Motor neuron (in vitro differentiated cells): ENCODE results near the gene BAX. TPM values are rescaled to one million over a fixed set of nuclear protein-coding genes. Genes with fewer than 3 reads are reported as not detected.
"Not testable (repeated sequence)": the region's sequence is repeated elsewhere in the genome, so short reads cannot be mapped to it uniquely, and the experiment has no call there.

Experiments
- ATAC-seq, 8 experiments: fragments of 200-7000 bp; cut with Tn5 transposase; replicated peaks in 6 of 8; 2 replicates each; pipeline ENCODE4 v1.8.0; 2021; ENCODE audit warnings: mild to moderate bottlenecking in 8 of 8, moderate library complexity in 8 of 8
- H3K27ac ChIP-seq, 2 donors: fragments of 250-450 bp; sonication (Bioruptor Pico); 2 replicates each; pipeline ENCODE4 v1.9.0; 2021; ENCODE audit warnings: antibody characterized with exemption in 2 of 2, mild to moderate bottlenecking in 2 of 2, moderate library complexity in 1 of 2
- H3K4me1 ChIP-seq, 2 donors: fragments of 250-450 bp; sonication (Bioruptor Pico); replicated peaks in 1 of 2; 2 replicates each; pipeline ENCODE4 v1.6.1; 2021; ENCODE audit warnings: antibody characterized with exemption in 2 of 2, mild to moderate bottlenecking in 2 of 2, moderate library complexity in 1 of 2
- H3K4me3 ChIP-seq, 5 donors: fragments of 250-450 bp; sonication (Bioruptor Pico); 2 replicates each; pipeline ENCODE4 v1.9.0; 2021; ENCODE audit warnings: antibody characterized with exemption in 5 of 5, mild to moderate bottlenecking in 5 of 5, moderate library complexity in 4 of 5
- WGBS, 10 experiments: fragments of 450-650 bp; shearing (Covaris generic); methylation state at CpG; one replicate each; pipeline ENCODE4 v1.0.0; 2022; 5-methylcytosine and 5-hydroxymethylcytosine counted together
- in situ Hi-C, 9 experiments: fragments of 400-800 bp; cut with MboI; loops; one replicate each; pipeline ENCODE4 v1.15.0; 2021; ENCODE audit warnings: low sequenced_read_pairs in 9 of 9, low pct_unique_long_range_greater_than_20kb in 2 of 9; ENCODE audit not compliant: unreplicated experiment in 9 of 9
- total RNA-seq, 8 experiments: library from RNA; unstranded; fragments of 300-600 nt; gene quantifications; 2 replicates each; pipeline versions ENCODE4 v1.2.3 to v1.2.4, GENCODE V29; 2022

Gene BAX
- 100 to 1,000 TPM in 4 of 8 experiments, 10 to 100 TPM in 4; 36.9 to 172 (median 97.8) TPM for total RNA-seq

- in situ Hi-C loops, result loop anchor here in 6 of 9 experiments (25.0 kb wide), 2 partner anchors 167 to 317 kb away; partner anchors contain the start of genes CA11 (in 1 of the 6) and DBP (in 1 of the 6)
- WGBS, 10 experiments, result 0 to 18% (median 0%) methylated on average over 2 to 4 of the region's 71 CpGs; no CpG with 5 or more reads in 3 of the 10 experiments
- ATAC-seq, result peak; percentile 81 to 95 (median 93)
- peak within 1 kb of the TSS; percentile 62 to 94 (median 78) for H3K4me3 ChIP-seq
- H3K4me1 ChIP-seq, result peaks cover 6% of the 10 kb centered on the region in 2 donors
- H3K27ac ChIP-seq, result peak within 1 kb of the TSS; percentile 49 to 83
Measured at GRCh38 chr19:48954595-48955307, at the start of gene BAX. TSS of gene BAX (plus strand) at chr19:48954875. CDS start at chr19:48954929, 54 bp downstream.

GRCh38 chr19:48905664-48906063 lies 49.0 kb upstream of the BAX start:
- no peak for ATAC-seq
- 20 to 100% (median 95%) methylated on average over 1 to 9 of the region's 14 CpGs; no CpG with 5 or more reads in 6 of the 10 experiments for WGBS, 10 experiments
- in situ Hi-C loops, result no loop called here
- Histone ChIP-seq H3K4me1 (peaks cover 5 to 8% of the 10 kb centered on the region in 2 donors), H3K4me3 (no peak overlapping the region), H3K27ac (no peak overlapping the region)

DNA sequence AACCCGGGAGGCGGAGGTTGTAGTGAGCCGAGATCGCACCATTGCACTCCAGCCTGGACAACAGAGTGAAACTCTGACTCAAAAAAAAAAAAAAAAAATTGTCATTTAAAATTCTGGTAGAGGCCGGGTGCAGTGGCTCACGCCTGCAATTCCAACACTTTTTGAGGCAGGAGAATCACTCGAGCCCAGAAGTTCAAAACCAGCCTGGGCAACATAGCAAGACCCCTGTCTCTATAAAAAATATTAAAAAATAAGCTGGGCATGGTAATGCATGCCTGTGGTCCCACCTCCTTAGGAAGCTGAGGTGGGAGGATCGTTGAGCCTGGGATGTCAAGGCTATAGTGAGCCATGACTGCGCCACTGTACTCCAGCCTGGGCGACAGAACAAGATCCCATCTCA lies 48.4 kb upstream of the BAX start:
- WGBS, 10 experiments, result 70 to 100% (median 93%) methylated on average over 2 to 8 of the region's 10 CpGs; no CpG with 5 or more reads in 2 of the 10 experiments
- no peak overlapping the region for H3K27ac ChIP-seq
- in situ Hi-C loops, result no loop called here
- no peak for ATAC-seq
- H3K4me1 ChIP-seq, result peaks cover under 1 to 1% of the 10 kb centered on the region in 2 donors
- no peak overlapping the region for H3K4me3 ChIP-seq

GRCh38 chr19:48907671-48908070 lies 47.0 kb upstream of the BAX start:
- 10 to 94% (median 91%) methylated on average over 2 to 9 of the region's 14 CpGs; no CpG with 5 or more reads in 5 of the 10 experiments for WGBS, 10 experiments
- in situ Hi-C loops, result no loop called here

DNA sequence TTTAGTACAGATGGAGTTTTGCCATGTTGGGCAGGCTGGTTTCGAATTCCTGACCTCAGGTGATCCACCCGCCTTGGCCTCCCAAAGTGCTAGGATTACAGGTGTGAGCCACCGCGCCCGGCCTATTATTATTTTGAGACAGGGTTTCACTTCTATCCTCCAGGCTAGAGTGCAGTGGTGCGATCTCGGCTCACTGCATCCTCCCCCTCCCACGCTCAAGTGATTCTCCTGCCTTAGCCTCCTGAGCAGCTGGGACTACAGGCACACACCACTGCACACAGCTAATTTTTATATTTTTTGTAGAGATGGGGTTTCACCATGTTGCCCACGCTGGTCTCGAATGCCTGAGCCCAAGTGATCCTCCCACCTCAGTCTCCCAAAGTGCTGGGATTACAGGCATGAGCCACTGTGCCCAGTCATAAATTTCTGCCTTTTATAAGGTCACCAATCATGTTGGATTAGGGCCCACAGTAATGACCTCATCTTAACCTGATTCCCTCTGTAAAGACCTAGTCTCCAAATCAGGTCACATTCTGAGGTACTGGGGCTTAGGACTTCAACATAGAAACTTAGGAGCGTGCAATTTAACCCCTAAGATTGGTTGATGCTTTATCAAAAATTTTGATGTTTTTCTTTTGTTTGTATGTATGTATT lies 45.1 kb upstream of the BAX start:
- ATAC-seq, H3K4me3 ChIP-seq, H3K27ac ChIP-seq, H3K4me1 ChIP-seq, in situ Hi-C loops: not testable (repeated sequence)
- WGBS, 10 experiments, result 82 to 100% (median 100%) methylated on average over 1 to 9 of the region's 11 CpGs; no CpG with 5 or more reads in 2 of the 10 experiments

More at GRCh38 chr19:48907671-48908070, 47.0 kb upstream of the BAX start:
- peak in 4 of 8 experiments; percentile 12 to 47 (median 34) for ATAC-seq
- Histone ChIP-seq H3K4me3 (no peak overlapping the region), H3K4me1 (no peaks in the 10 kb centered on the region), H3K27ac (no peak overlapping the region)

DNA sequence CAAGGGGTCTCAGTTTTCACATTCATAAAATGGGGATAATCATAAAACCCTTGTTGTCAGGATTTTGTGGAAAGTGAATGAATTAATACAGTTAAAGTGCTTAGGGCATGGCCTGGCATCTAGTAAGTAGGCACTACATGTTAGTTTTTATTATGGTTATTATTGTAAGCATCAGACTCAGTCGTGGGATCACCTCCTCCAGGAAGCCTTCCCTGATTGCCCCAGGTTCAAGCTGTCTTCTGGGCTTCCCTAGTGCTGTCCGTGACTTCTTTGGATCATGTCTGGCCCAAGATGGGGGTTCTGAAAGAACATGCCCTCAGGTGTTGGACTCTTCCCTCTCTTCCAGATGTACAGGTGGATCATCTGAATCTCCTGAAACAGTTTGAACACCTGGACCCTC lies 43.9 kb upstream of the BAX start:
- WGBS, 10 experiments, result 33 to 93% (median 88%) methylated on average over 1 to 2 of the region's 2 CpGs; no CpG with 5 or more reads in 5 of the 10 experiments
- ATAC-seq, result no peak
- in situ Hi-C loops, result no loop called here
- Histone ChIP-seq H3K4me3 (no peak overlapping the region), H3K4me1 (no peaks in the 10 kb centered on the region), H3K27ac (no peak overlapping the region)

GRCh38 chr19:48913114-48913889 lies 41.4 kb upstream of the BAX start:
- 0 to 100% (median 89%) methylated on average over 1 to 8 of the region's 9 CpGs; no CpG with 5 or more reads in 5 of the 10 experiments for WGBS, 10 experiments
- in situ Hi-C loops, result no loop called here
- no peaks in the 10 kb centered on the region for H3K4me1 ChIP-seq
- peak in 3 of 8 experiments; percentile 58 to 98 (median 84) for ATAC-seq
- H3K4me3 ChIP-seq, result no peak overlapping the region
- H3K27ac ChIP-seq, result no peak overlapping the region

- no peak overlapping the region for H3K4me3 ChIP-seq
- H3K4me1 ChIP-seq, result no peaks in the 10 kb centered on the region
- 90 to 100% (median 100%) methylated on average over 1 to 5 of the region's 8 CpGs; no CpG with 5 or more reads in 3 of the 10 experiments for WGBS, 10 experiments
- in situ Hi-C loops, result no loop called here
- no peak for ATAC-seq
- no peak overlapping the region for H3K27ac ChIP-seq
Measured at GRCh38 chr19:48914181-48914580, 40.5 kb upstream of the BAX start.

DNA sequence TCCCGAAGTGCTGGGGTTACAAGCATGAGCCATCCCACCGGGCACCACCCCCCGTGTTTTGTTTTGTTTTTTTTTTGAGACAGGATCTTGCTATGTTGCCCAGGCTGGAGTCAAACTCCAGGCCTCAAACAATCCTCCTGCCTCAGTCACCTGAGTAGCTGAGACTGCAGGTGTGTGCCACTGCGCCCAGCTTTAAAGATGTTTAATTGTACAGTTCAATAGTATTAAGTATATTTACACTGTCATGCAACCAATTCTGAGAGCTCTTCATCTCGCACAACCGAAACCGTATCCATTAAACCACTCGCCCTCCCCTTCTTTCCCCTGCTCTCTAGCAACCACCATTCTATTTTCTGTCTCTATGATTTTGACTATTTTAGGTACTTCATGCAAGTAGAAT lies 38.9 kb upstream of the BAX start:
- in situ Hi-C loops, result no loop called here
- Histone ChIP-seq H3K27ac (no peak overlapping the region), H3K4me1 (no peaks in the 10 kb centered on the region), H3K4me3 (no peak overlapping the region)
- no peak for ATAC-seq
- WGBS, 10 experiments, result 60 to 95% (median 80%) methylated on average over 3 to 7 of the region's 8 CpGs; no CpG with 5 or more reads in 4 of the 10 experiments

GRCh38 chr19:48918071-48918470 lies 36.6 kb upstream of the BAX start:
- no peak overlapping the region for H3K27ac ChIP-seq
- in situ Hi-C loops, result no loop called here
- ATAC-seq, result peak in 1 of 8 experiments; percentile 2
- H3K4me1 ChIP-seq, result no peaks in the 10 kb centered on the region
- 60 to 92% (median 87%) methylated on average over 1 to 4 of the region's 6 CpGs; no CpG with 5 or more reads in 5 of the 10 experiments for WGBS, 10 experiments
- H3K4me3 ChIP-seq, result no peak overlapping the region

GRCh38 chr19:48918801-48919247 lies 35.9 kb upstream of the BAX start:
- H3K4me3 ChIP-seq, result no peak overlapping the region
- 60 to 89% (median 71%) methylated on average over 1 to 7 of the region's 18 CpGs; no CpG with 5 or more reads in 6 of the 10 experiments for WGBS, 10 experiments
- peak in 7 of 8 experiments; percentile 10 to 79 (median 70) for ATAC-seq
- in situ Hi-C loops, result no loop called here
- H3K4me1 ChIP-seq, result no peaks in the 10 kb centered on the region
- H3K27ac ChIP-seq, result no peak overlapping the region

DNA sequence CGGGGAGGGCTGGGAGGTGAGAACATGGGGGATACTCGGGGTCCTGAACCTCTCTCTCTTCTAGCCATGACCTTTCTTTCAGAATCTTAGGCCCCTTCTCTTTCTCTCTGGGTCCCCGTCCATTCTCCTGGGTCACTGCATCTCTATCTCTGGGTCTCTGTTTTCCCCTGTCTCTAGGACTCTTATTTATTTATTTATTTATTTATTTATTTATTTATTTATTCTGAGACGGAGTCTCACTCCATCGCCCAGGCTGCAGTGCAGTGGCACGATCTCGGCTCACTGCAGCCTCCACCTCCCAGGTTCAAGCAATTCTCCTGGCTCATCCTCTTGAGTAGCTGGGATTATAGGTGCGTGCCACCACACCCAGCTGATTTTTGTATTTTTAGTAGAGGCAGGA lies 35.4 kb upstream of the BAX start:
- in situ Hi-C loops, H3K4me3 ChIP-seq, H3K4me1 ChIP-seq, ATAC-seq, H3K27ac ChIP-seq: not testable (repeated sequence)
- 67 to 100% (median 97%) methylated on average over 1 to 7 of the region's 8 CpGs; no CpG with 5 or more reads in 2 of the 10 experiments for WGBS, 10 experiments
